Heart left ventricle (tissue), 16 donors: Measurements from ENCODE around the gene HNRNPCL1. TPM values are rescaled to one million over a fixed set of nuclear protein-coding genes. Genes with fewer than 3 reads are reported as not detected.

ENCODE experiments used
- ATAC-seq, 4 donors: fragments of 200-7000 bp; cut with Tn5 transposase; one replicate each; pipeline ENCODE4 v1.9.1; 2020 to 2022; ENCODE audit warnings: moderate library complexity in 4 of 4, mild to moderate bottlenecking in 3 of 4, moderate number of reproducible peaks in 1 of 4
- DNase-seq, 5 donors: peaks; one replicate each; pipeline ENCODE4 v3.0.0-alpha.2; 2020
- H3K27ac ChIP-seq, 12 donors: fragments of 200-600 bp; sonication (generic) in 4 of 12; one replicate each; pipeline versions ENCODE4 v1.5.0 to v1.8.0; 2016 to 2022; ENCODE audit warnings: mild to moderate bottlenecking in 2 of 12
- H3K27me3 ChIP-seq, 9 donors: fragments of 200-600 bp; sonication (generic) in 2 of 9; one replicate each; pipeline versions ENCODE4 v1.5.1 to v1.8.0; 2016 to 2022; ENCODE audit warnings: mild to moderate bottlenecking in 3 of 9
- H3K36me3 ChIP-seq, 9 donors: fragments of 200-600 bp; sonication (generic) in 2 of 9; one replicate each; pipeline versions ENCODE4 v1.5.0 to v1.8.0; 2018 to 2022; ENCODE audit warnings: mild to moderate bottlenecking in 2 of 9
- H3K4me1 ChIP-seq, 12 donors: fragments of 200-600 bp; sonication (generic) in 4 of 12; one replicate each; pipeline versions ENCODE4 v1.5.0 to v1.8.0; 2016 to 2022; ENCODE audit warnings: mild to moderate bottlenecking in 3 of 12
- H3K4me3 ChIP-seq, 12 donors: fragments of 200-600 bp; sonication (generic) in 4 of 12; one replicate each; pipeline versions ENCODE4 v1.5.0 to v1.8.0; 2017 to 2022; ENCODE audit warnings: mild to moderate bottlenecking in 9 of 12, moderate library complexity in 4 of 12
- H3K9me3 ChIP-seq, 12 donors: fragments of 200-600 bp; sonication (generic) in 4 of 12; one replicate each; pipeline versions ENCODE4 v1.5.0 to v1.8.0; 2016 to 2022; ENCODE audit warnings: mild to moderate bottlenecking in 1 of 12
- POLR2A ChIP-seq, 2 donors: fragments of 450-650 bp; IDR thresholded peaks; one replicate each; pipeline ENCODE4 v1.6.1; 2017; ENCODE audit warnings: antibody characterized with exemption in 2 of 2, mild to moderate bottlenecking in 2 of 2, moderate library complexity in 2 of 2
- WGBS, 4 donors: extraction: QIAGEN DNeasy Blood & Tissue Kit in 2 of 4; methylation state at CpG; one replicate each; pipeline versions ENCODE4 v1.1.5 to v1.1.7; 2013 to 2018; 5-methylcytosine and 5-hydroxymethylcytosine counted together
- intact Hi-C, 10 donors: fragments of 100-400 bp; cut with DNase I; formaldehyde crosslinking; loops; one replicate each; pipeline versions ENCODE4 v1.11.1 to v1.14.2; 2022
- polyA plus RNA-seq, 2 donors: library from polyadenylated mRNA; stranded (reverse); fragments of 200-250 nt; gene quantifications; one replicate each; pipeline ENCODE4 v1.2.3, GENCODE V29; 2013
- total RNA-seq, 9 donors: library from RNA; depleted of rRNA in 2 of 9; stranded (reverse); fragments of >200 nt in 2 of 9; fragmentation: NEBNext Ultra II Directional in 3 of 9; extraction: Animal tissue kit (Norgen Biotek cat#: 25700) in 3 of 9; gene quantifications; one replicate each; pipeline versions ENCODE4 v1.1.0 to v1.2.4, GENCODE V29; 2016 to 2023
- donor health status: ischemic (EF 13 %, LVEDD 7.1; RV severe dilation, severe dysfunction).
- donor health status: healthy with polysubstance abuse.
- donor health status: DM: no; HTN: yes; CAD: no.
- donor health status: DM: no; HTN: no; CAD: no.
- donor health status: ischemic (EF 25% LVEDD 6.9; RV normal size, moderate dysfunction).
- donor health status: ischemic (EF 25% LVEDD 5.7; RV mildly dilated, moderate dysfunction).
- donor health status: healthy.
- donor health status: DM: yes; HTN: yes; CAD: no.
- donor health status: ischemic (EF 35%, LVEDD 5.7; RV mildly dilated, moderate dysfunction).
- donor health status: nonischemic (EF 11% LVEDD 7.7; RV severe dilation, severe dysfunction).
- donor health status: DM: yes; HTN: yes; CAD: no.
- donor health status: PGD.
- donor health status: ischemic (EF 29% LVEDD 5.4; RV normal size, mild dysfunction).
- donor health status: nonischemic (EF 23%, LVEDD 6.1; RV moderate dilation, normal function).

The HNRNPCL1 gene
- total and polyA plus RNA-seq, 11 donors: not detected

GRCh38 chr1:12798911-12799310 lies 49.6 kb downstream of the HNRNPCL1 start:
- TF ChIP-seq POLR2A (IDR thresholded peaks at IDR 0.05): no peak
- intact Hi-C loops: no loop called here

More at GRCh38 chr1:12798911-12799310, 49.6 kb downstream of the HNRNPCL1 start:
- ATAC-seq (no peak), DNase-seq (no peak)
- H3K4me1 ChIP-seq: no peaks in the 10 kb centered on the region
- H3K36me3 ChIP-seq: no peaks in the 10 kb centered on the region
- H3K27ac ChIP-seq: no peak overlapping the region
- H3K27me3 ChIP-seq: no peaks in the 10 kb centered on the region
- WGBS, 4 donors: 50 to 59% (median 52%) methylated on average over 4 of the region's 4 CpGs
- H3K9me3 ChIP-seq: peaks cover 0 to 7% (median 0%) of the 10 kb centered on the region in 12 donors
- no peak overlapping the region for H3K4me3 ChIP-seq

Other genes with a start within 250 kb of the HNRNPCL1 start
- 10 to 100 TPM; 28.6 to 84.0 (median 59.9) TPM for gene DHRS3, start 230.5 kb downstream of the HNRNPCL1 start, total RNA-seq
- 100 to 1,000 TPM in 1 of 2 donors, 10 to 100 TPM in 1; 39.7 to 102 TPM for gene DHRS3, start 230.5 kb downstream of the HNRNPCL1 start, polyA plus RNA-seq
- gene AADACL4, start 204.6 kb downstream of the HNRNPCL1 start, total RNA-seq: not detected
- gene AADACL4, start 204.6 kb downstream of the HNRNPCL1 start, polyA plus RNA-seq: not detected
- not detected for gene AADACL3, start 132.6 kb downstream of the HNRNPCL1 start, total RNA-seq
- not detected for gene AADACL3, start 132.6 kb downstream of the HNRNPCL1 start, polyA plus RNA-seq
- gene CFAP107, start 102.5 kb downstream of the HNRNPCL1 start, total RNA-seq: not detected
- not detected for gene CFAP107, start 102.5 kb downstream of the HNRNPCL1 start, polyA plus RNA-seq
- gene PRAMEF12, start 75.0 kb downstream of the HNRNPCL1 start, total RNA-seq: not detected
- not detected for gene PRAMEF12, start 75.0 kb downstream of the HNRNPCL1 start, polyA plus RNA-seq
- not detected for gene PRAMEF1, start 57.3 kb downstream of the HNRNPCL1 start, total RNA-seq
- not detected for gene PRAMEF1, start 57.3 kb downstream of the HNRNPCL1 start, polyA plus RNA-seq
- gene PRAMEF11, start 17.3 kb downstream of the HNRNPCL1 start, total RNA-seq: not detected
- gene PRAMEF11, start 17.3 kb downstream of the HNRNPCL1 start, polyA plus RNA-seq: not detected
- not detected for gene PRAMEF2, start 8.4 kb upstream of the HNRNPCL1 start, total RNA-seq
- not detected for gene PRAMEF2, start 8.4 kb upstream of the HNRNPCL1 start, polyA plus RNA-seq
- not detected for gene PRAMEF4, start 37.5 kb upstream of the HNRNPCL1 start, total RNA-seq
- not detected for gene PRAMEF4, start 37.5 kb upstream of the HNRNPCL1 start, polyA plus RNA-seq
- gene PRAMEF10, start 49.5 kb upstream of the HNRNPCL1 start, total RNA-seq: not detected
- not detected for gene PRAMEF10, start 49.5 kb upstream of the HNRNPCL1 start, polyA plus RNA-seq
- gene PRAMEF7, start 67.9 kb upstream of the HNRNPCL1 start, total RNA-seq: not detected
- gene PRAMEF7, start 67.9 kb upstream of the HNRNPCL1 start, polyA plus RNA-seq: not detected
- not detected for gene PRAMEF6, start 98.9 kb upstream of the HNRNPCL1 start, total RNA-seq
- gene PRAMEF6, start 98.9 kb upstream of the HNRNPCL1 start, polyA plus RNA-seq: not detected
- not detected for gene PRAMEF27, start 207.9 kb upstream of the HNRNPCL1 start, total RNA-seq
- gene PRAMEF27, start 207.9 kb upstream of the HNRNPCL1 start, polyA plus RNA-seq: not detected
- not detected for gene HNRNPCL3, start 212.0 kb upstream of the HNRNPCL1 start, total RNA-seq
- not detected for gene HNRNPCL3, start 212.0 kb upstream of the HNRNPCL1 start, polyA plus RNA-seq
- not detected for gene PRAMEF25, start 222.1 kb upstream of the HNRNPCL1 start, total RNA-seq
- gene PRAMEF25, start 222.1 kb upstream of the HNRNPCL1 start, polyA plus RNA-seq: not detected